LNCAP (cell line): ENCODE results near the gene C19orf25.

Source experiments
- TF ChIP-seq, protein P1 (sequence below): fragments of 450-650 bp; IDR thresholded peaks from 2 replicates; pipeline ENCODE4 v1.5.1; 2017; ENCODE audit warnings: mild to moderate bottlenecking

The C19orf25 gene

DNA sequence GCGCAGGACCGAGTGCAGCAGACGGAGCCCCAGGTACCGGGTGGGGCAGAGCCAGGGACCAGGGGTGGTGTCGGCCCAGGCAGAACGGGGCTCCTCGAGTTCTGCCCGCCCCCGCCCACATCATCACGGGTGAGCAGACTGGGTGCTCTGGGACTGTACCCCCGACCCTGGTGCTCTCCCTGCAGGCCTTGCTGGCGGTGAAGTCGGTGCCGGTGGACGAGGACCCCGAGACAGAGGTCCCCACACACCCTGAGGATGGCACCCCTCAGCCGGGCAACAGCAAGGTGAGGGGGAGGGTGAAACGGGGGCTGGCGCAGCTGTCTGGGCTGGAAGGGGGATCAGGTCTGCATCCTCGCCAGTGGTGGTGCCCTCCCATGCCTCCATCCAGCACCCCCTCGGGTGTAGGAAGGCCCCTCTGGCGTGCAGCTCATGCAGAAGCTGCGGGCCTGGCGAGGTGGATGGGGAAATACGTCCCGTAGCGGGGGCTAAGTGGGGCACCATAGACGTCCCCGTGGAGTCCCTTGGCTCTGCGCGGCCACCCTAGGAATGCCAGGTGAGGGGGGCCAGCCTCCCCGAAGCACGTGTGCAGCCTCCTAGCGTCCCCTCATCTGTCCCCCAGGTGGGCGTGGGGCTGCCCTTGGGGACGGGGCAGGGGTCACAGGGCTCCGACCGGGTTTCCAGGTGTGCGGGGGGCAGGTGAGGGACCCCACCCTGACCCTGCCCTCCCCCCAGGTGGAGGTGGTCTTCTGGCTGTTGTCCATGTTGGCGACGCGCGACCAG is 22.7 kb downstream of the C19orf25 start:
- TF ChIP-seq, protein P1, sequence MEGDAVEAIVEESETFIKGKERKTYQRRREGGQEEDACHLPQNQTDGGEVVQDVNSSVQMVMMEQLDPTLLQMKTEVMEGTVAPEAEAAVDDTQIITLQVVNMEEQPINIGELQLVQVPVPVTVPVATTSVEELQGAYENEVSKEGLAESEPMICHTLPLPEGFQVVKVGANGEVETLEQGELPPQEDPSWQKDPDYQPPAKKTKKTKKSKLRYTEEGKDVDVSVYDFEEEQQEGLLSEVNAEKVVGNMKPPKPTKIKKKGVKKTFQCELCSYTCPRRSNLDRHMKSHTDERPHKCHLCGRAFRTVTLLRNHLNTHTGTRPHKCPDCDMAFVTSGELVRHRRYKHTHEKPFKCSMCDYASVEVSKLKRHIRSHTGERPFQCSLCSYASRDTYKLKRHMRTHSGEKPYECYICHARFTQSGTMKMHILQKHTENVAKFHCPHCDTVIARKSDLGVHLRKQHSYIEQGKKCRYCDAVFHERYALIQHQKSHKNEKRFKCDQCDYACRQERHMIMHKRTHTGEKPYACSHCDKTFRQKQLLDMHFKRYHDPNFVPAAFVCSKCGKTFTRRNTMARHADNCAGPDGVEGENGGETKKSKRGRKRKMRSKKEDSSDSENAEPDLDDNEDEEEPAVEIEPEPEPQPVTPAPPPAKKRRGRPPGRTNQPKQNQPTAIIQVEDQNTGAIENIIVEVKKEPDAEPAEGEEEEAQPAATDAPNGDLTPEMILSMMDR, result no peak

DNA sequence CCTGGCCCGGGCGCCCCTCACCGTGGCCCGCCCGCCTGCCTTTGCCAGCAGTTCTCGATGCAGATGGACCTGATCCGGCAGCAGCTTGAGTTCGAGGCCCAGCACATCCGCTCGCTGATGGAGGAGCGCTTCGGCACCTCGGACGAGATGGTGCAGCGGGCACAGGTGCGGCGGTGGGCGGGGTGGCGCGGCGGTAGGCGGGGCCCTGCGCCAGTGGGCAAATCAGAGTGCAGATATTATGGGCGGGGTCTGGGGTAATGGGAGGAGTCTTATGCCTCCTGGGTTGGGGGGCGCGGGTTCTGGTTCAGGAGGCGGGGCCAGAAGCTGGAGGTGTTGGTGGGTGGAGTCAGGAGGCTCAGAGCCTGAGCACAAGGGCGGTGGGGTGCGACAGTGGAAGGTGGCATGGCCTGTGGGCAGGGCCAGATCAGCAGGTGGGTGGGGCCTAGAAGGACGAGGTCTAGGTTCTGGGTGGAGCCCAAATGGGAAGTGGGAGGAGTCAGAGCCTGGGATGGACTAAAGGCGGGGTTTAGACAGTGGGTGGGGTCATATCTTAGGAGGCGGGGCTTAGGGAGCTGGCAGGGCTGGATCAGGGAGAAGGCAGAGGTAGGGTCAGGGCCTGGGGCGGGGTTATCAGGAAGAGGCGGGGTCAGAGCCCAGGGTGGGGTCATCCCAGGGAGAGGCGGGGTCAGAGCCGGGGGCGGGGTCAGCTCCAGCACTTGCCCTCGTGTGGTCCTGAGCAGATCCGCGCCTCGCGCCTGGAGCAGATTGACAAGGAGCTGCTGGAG is 23.5 kb downstream of the C19orf25 start:
- TF ChIP-seq, protein P1, result no peak

DNA sequence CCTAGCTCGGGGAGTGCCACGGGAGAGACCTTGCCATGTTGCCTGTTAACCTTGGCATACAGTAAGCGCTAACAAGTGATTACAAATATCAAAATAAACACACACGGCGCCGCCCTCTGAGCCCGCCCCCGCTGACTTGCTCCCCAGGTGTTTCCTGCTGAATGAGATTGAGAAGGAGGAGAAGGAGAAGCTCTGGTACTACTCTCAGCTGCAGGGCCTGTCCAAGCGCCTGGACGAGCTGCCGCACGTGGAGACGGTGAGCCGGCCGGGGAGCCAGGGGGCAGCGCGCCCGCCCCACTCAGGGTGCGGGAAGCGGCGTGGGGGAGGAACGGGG is 24.0 kb downstream of the C19orf25 start:
- TF ChIP-seq, protein P1, result no peak

DNA sequence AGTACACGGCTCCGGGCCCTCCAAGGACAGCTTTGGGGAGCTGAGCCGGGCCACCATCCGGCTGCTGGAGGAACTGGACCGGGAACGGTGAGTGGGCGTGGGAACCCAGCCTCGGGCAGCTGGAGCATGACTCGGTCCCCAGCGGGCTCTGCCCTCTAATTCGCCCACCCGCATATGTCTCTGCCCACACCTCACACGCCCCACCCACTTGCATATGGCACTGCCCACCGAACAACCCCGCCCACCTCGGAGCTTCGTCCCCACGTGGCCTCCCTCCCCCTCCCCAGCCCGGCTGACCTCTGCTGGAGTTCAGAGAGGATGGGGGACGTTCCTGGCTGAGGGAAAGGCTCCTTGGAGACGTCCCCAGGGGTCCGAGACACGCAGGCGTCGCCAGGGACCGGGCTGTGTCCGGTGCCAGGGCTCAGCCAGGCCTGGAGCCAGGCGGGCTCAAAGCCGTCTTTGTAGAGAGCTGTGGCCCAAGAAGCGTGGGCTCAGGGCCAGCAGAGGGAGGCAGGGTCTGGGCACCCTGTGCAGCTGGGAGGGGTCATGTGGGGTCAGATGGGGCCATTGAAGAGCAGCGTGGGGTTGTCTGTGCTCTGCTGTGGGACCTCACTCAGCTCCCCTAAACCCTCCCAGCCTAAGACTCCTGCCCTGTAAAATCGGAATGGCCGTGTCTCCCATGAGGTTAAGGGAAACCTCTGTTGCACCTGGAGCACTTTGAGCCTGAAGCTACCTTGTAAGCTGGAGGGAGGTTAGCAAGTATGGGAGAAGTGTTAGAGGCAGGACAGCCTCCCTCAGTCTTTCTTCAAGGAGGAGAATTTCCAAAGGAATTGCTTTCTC is 25.3 kb downstream of the C19orf25 start:
- TF ChIP-seq, protein P1, result no peak

DNA sequence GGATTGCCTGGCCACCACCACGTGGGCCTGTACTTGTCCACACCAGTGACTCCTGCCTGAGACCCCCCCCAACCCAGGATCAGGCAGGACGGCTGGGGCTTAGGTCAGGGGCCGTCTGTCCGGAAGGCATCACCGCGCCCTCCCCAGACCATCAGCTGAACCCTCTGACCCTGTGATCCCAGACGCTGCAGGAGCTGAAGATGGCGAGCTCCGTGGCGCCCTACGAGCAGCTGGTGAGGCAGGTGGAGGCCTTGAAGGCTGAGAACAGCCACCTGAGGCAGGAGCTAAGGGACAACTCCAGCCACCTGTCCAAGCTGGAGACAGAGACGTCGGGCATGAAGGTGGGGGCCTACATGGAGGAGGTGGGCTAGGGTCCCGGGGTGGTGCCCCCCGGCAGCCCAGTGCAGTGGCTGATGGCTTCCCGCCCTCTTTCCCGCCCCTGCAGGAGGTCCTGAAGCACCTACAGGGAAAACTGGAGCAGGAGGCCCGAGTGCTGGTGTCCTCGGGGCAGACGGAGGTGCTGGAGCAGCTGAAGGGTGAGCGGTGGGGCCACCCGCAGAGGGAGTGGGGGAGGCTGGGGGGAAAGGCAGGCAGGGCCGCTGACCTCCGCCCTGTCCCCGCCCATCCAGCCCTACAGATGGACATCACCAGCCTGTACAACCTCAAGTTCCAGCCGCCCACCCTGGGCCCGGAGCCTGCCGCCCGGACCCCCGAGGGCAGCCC is 26.1 kb downstream of the C19orf25 start:
- TF ChIP-seq, protein P1, result no peak

DNA sequence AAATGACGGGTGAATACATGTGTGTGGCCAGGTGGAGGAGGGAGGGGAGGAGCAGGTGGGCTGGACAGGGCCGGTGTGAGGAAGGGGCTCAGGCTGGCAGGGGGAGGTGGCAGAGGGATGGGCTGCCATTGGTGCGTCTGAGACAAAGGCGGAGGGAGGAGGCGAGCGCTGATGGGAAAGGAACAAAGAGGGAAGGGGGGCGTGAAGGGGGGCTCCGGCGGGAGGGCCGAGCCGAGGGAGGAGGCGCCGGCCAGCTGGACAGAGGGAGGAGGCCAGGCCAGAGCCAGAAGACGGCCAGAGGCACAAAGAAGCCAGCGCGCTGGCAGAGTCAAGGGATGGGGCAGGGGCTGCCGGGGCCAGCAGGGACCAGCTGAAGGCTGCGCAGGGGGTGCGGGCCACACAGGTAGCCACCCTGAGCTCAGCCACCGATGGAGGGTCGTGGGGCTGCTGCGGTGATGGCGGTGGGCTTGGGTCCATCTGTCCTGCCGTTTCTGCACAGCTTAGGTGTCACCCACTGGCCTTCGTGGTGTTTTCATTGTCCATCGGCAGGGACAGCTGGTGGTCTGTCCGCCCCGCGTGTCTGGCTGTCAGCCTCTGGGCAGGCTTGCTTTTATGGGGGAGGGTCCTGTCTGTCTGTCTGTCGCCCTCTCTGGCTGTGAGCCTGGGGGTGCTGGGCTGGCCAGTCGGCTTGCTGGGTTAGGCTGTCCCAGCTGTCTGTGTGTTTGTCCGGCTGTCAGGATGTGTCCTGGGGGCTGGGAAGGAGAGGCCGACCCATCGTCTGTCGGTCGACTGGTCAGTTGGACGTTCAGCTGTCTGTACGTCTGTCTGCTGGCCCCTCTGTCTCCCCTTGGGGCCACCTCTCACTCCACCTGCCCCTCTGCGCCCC is 26.9 kb downstream of the C19orf25 start:
- TF ChIP-seq, protein P1, result no peak
